Retinal pigment epithelial cell (primary cell): ENCODE results near the gene SNRK.

Experiments
- DNase-seq: peaks from one replicate; pipeline ENCODE4 v3.0.0-alpha.2; 2010; ENCODE audit warnings: low read depth
- H3K4me3 ChIP-seq: 2 replicates; pipeline ENCODE4 v1.5.1; 2011; ENCODE audit warnings: mild to moderate bottlenecking, low read length, control low read depth, moderate library complexity
- CTCF ChIP-seq: conservative IDR thresholded peaks from 2 replicates; pipeline ENCODE4 v1.5.1; 2011; ENCODE audit warnings: low read depth, low read length, control low read depth, inconsistent platforms

The SNRK gene

GRCh38 chr3:43319376-43319775 lies 33.0 kb downstream of the SNRK start:
- no peak for DNase-seq
- no peak overlapping the region for H3K4me3 ChIP-seq
- TF ChIP-seq CTCF: no peak

- TF ChIP-seq CTCF: no peak
- DNase-seq: no peak
- no peak overlapping the region for H3K4me3 ChIP-seq
Measured at GRCh38 chr3:43319794-43320193, 33.5 kb downstream of the SNRK start.

- DNase-seq: no peak
- TF ChIP-seq CTCF: no peak
- H3K4me3 ChIP-seq: no peak overlapping the region
Measured at GRCh38 chr3:43320288-43320687, 33.9 kb downstream of the SNRK start.

- DNase-seq: no peak
- no peak overlapping the region for H3K4me3 ChIP-seq
- no peak for TF ChIP-seq CTCF
Measured at GRCh38 chr3:43323541-43323940, 37.2 kb downstream of the SNRK start.

GRCh38 chr3:43326891-43327581 lies 40.7 kb downstream of the SNRK start:
- H3K4me3 ChIP-seq: no peak overlapping the region
- DNase-seq: peak; percentile 28
- TF ChIP-seq CTCF: no peak

- no peak for DNase-seq
- H3K4me3 ChIP-seq: no peak overlapping the region
- TF ChIP-seq CTCF: no peak
Measured at GRCh38 chr3:43327582-43327979, 41.2 kb downstream of the SNRK start.

- no peak for DNase-seq
- no peak for TF ChIP-seq CTCF
- H3K4me3 ChIP-seq: no peak overlapping the region
Measured at GRCh38 chr3:43328653-43329052, 42.3 kb downstream of the SNRK start.
